Sigmoid colon (tissue), 4 donors: Measurements from ENCODE around the gene CD300H.

ENCODE experiments used
- CTCF ChIP-seq, 4 experiments: fragments of 450-650 bp in 3 of 4; fragments of 200-600 bp in 1 of 4; IDR thresholded peaks; one replicate each; pipeline ENCODE4 v1.5.1; 2016 to 2019; ENCODE audit warnings: antibody characterized with exemption in 4 of 4, mild to moderate bottlenecking in 3 of 4, moderate library complexity in 2 of 4
- POLR2A ChIP-seq, 2 donors: fragments of 450-650 bp; IDR thresholded peaks; one replicate each; pipeline ENCODE4 v1.6.1; 2016; ENCODE audit warnings: antibody characterized with exemption in 2 of 2, mild to moderate bottlenecking in 2 of 2, moderate library complexity in 2 of 2
- POLR2AphosphoS5 ChIP-seq, 4 donors: sonication (generic); formaldehyde crosslinking; IDR thresholded peaks; one replicate each; pipeline ENCODE4 v1.6.1; 2017; ENCODE audit warnings: antibody characterized with exemption in 4 of 4

GRCh38 chr17:74529243-74529642 lies 38.1 kb downstream of the CD300H start:
- TF ChIP-seq POLR2AphosphoS5 (IDR thresholded peaks at IDR 0.05) (no peak), CTCF (IDR thresholded peaks at IDR 0.05) (no peak), POLR2A (IDR thresholded peaks at IDR 0.05) (no peak)
